SH-SY5Y (cell line): ENCODE results near the gene MTG1.

Source experiments
- GATA2 ChIP-seq: IDR thresholded peaks from 2 replicates; pipeline ENCODE4 v1.6.1; 2011; ENCODE audit warnings: mild to moderate bottlenecking, low read depth, low read length
- GATA3 ChIP-seq: IDR thresholded peaks from 2 replicates; pipeline ENCODE4 v1.6.1; 2011; ENCODE audit warnings: low read depth, mild to moderate bottlenecking, low read length, moderate library complexity

DNA sequence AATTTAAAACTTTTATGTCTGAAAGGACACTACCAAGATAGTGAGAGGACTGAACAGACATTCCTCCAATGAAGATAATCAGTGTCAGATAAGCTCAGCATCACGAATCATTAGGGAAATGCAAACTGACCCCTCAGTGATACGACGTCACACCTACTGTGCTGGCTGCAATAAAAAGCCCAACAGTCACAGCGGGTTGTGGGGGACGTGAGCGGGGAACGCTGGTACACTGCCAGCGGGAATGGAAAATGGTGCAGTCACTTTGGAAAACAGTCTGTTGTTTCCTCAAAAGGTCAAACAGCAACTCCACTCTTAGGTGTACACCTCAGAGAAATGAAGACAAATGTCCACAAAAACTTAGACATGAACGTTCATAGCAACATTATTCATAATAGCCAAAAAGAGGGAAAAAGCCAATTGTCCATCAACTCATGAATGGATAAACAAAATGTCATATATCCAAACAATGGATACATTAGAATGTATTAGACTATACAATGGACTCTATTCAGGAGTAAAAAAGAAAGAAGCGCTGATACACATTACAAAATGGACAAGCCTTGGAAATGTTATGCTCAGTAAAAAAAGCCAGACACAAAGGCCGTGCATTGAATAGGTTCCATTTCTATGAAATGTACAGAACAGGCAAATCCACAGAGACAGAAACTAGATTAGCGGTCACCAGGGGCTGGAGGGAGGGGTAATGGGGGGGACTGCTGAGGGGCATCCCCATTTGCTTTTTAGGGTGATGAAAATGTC, 18.4 kb upstream of the MTG1 start:
- no peak for TF ChIP-seq GATA2
- no peak for TF ChIP-seq GATA3
